Vagina (tissue), 2 donors: ENCODE measurements around the gene DPP10. TPM values are rescaled to one million over a fixed set of nuclear protein-coding genes. Genes with fewer than 3 reads are reported as not detected.

Experiments
- DNase-seq, 2 donors: peaks; one replicate each; pipeline ENCODE4 v3.0.0-alpha.2; 2017; ENCODE audit errors: extremely low spot score in 2 of 2
- H3K27ac ChIP-seq: fragments of 200-600 bp; sonication (generic); one replicate; pipeline ENCODE4 v1.5.1; 2019
- H3K27me3 ChIP-seq: fragments of 200-600 bp; sonication (generic); one replicate; pipeline ENCODE4 v1.5.1; 2019
- H3K36me3 ChIP-seq, 2 donors: fragments of 200-600 bp; sonication (generic); one replicate each; pipeline ENCODE4 v1.5.1; 2017 to 2019
- H3K4me1 ChIP-seq: fragments of 200-600 bp; sonication (generic); one replicate; pipeline ENCODE4 v1.5.1; 2019
- H3K4me3 ChIP-seq, 2 donors: fragments of 200-600 bp; sonication (generic); 1 replicate in 1 of 2; 2 replicates in 1 of 2; pipeline ENCODE4 v1.5.1; 2016 to 2019
- H3K9me3 ChIP-seq: fragments of 200-600 bp; sonication (generic); one replicate; pipeline ENCODE4 v1.5.1; 2019
- CTCF ChIP-seq, 3 experiments: fragments of 450-650 bp in 2 of 3; fragments of 200-600 bp in 1 of 3; sonication (generic) in 1 of 3; IDR thresholded peaks; one replicate each; pipeline ENCODE4 v1.5.1; 2017 to 2019; ENCODE audit warnings: antibody characterized with exemption in 3 of 3, mild to moderate bottlenecking in 2 of 3, moderate library complexity in 2 of 3
- POLR2A ChIP-seq, 2 donors: fragments of 450-650 bp; IDR thresholded peaks; one replicate each; pipeline ENCODE4 v1.6.1; 2017; ENCODE audit warnings: antibody characterized with exemption in 2 of 2, mild to moderate bottlenecking in 2 of 2, moderate library complexity in 2 of 2
- POLR2AphosphoS5 ChIP-seq, 2 donors: sonication (generic); formaldehyde crosslinking; IDR thresholded peaks; one replicate each; pipeline ENCODE4 v1.9.0; 2017; ENCODE audit warnings: antibody characterized with exemption in 2 of 2, mild to moderate bottlenecking in 2 of 2, low read depth in 1 of 2; ENCODE audit not compliant: insufficient read depth in 1 of 2
- intact Hi-C: fragments of 100-400 bp; cut with DNase I; formaldehyde crosslinking; loops from one replicate; pipeline ENCODE4 v1.15.1; 2023
- total RNA-seq: library from RNA; depleted of rRNA; stranded (reverse); fragments of >200 nt; gene quantifications from one replicate; pipeline ENCODE4 v1.2.3, GENCODE V29; 2016

DPP10 gene
- total RNA-seq, 1 donor from 2014 or later = not detected

DNA sequence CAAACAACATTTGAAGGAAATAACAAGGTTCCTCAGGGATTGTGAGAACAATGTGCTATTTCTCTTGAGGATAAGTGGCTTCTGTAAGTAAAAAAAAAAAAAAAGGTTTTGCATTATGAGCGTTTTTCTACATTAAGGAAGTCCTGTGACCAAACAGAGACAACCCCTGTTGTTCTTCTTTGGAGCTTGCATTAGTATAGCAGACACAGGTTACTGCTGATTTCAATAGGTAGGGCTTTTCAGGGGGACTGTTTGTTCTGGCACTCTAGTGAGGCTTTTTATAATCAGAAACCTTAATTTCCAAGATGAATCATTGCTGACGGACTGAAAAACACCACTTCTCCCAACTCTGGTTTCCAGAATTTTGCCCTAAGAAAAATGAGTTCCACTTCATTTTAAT, 8.2 kb downstream of the DPP10 start:
- intact Hi-C loops = no loop called here
- Histone ChIP-seq H3K27me3 (no peaks in the 10 kb centered on the region), H3K9me3 (no peaks in the 10 kb centered on the region)

GRCh38 chr2:114456566-114456965, 14.1 kb downstream of the DPP10 start:
- Histone ChIP-seq H3K27ac (no peak overlapping the region), H3K27me3 (no peaks in the 10 kb centered on the region), H3K36me3 (no peaks in the 10 kb centered on the region), H3K4me3 (no peak overlapping the region), H3K4me1 (no peaks in the 10 kb centered on the region), H3K9me3 (no peaks in the 10 kb centered on the region)
- intact Hi-C loops = no loop called here
- TF ChIP-seq POLR2AphosphoS5 (IDR thresholded peaks at IDR 0.05; ENCODE audit: insufficient read depth in 1 of 2, low read depth in 1 of 2) (no peak), CTCF (IDR thresholded peaks at IDR 0.05) (no peak), POLR2A (IDR thresholded peaks at IDR 0.05) (no peak)
- DNase-seq = no peak

More for the DNA sequence above, 8.2 kb downstream of the DPP10 start:
- DNase-seq = no peak
- TF ChIP-seq CTCF (IDR thresholded peaks at IDR 0.05) (no peak), POLR2AphosphoS5 (IDR thresholded peaks at IDR 0.05; ENCODE audit: insufficient read depth in 1 of 2, low read depth in 1 of 2) (no peak), POLR2A (IDR thresholded peaks at IDR 0.05) (no peak)
- no peaks in the 10 kb centered on the region for H3K4me1 ChIP-seq
- no peaks in the 10 kb centered on the region for H3K36me3 ChIP-seq
- H3K4me3 ChIP-seq = no peak overlapping the region
- no peak overlapping the region for H3K27ac ChIP-seq

- Histone ChIP-seq H3K4me3 (no peak overlapping the region), H3K4me1 (no peaks in the 10 kb centered on the region), H3K27ac (no peak overlapping the region), H3K36me3 (no peaks in the 10 kb centered on the region), H3K9me3 (no peaks in the 10 kb centered on the region), H3K27me3 (no peaks in the 10 kb centered on the region)
- DNase-seq = no peak
- intact Hi-C loops = no loop called here
- TF ChIP-seq CTCF (IDR thresholded peaks at IDR 0.05) = no peak
- no peak for TF ChIP-seq POLR2AphosphoS5 (IDR thresholded peaks at IDR 0.05; ENCODE audit: insufficient read depth in 1 of 2, low read depth in 1 of 2)
- TF ChIP-seq POLR2A (IDR thresholded peaks at IDR 0.05) = no peak
These were observed 15.5 kb downstream of the DPP10 start for GRCh38 chr2:114457956-114458355.

- Histone ChIP-seq H3K27me3 (no peaks in the 10 kb centered on the region), H3K36me3 (no peaks in the 10 kb centered on the region), H3K4me1 (no peaks in the 10 kb centered on the region), H3K27ac (no peak overlapping the region), H3K9me3 (no peaks in the 10 kb centered on the region), H3K4me3 (no peak overlapping the region)
- DNase-seq = no peak
- intact Hi-C loops = no loop called here
- TF ChIP-seq POLR2AphosphoS5 (IDR thresholded peaks at IDR 0.05; ENCODE audit: insufficient read depth in 1 of 2, low read depth in 1 of 2) (no peak), CTCF (IDR thresholded peaks at IDR 0.05) (no peak), POLR2A (IDR thresholded peaks at IDR 0.05) (no peak)
These were observed 18.7 kb downstream of the DPP10 start for GRCh38 chr2:114461116-114461515.

DNA sequence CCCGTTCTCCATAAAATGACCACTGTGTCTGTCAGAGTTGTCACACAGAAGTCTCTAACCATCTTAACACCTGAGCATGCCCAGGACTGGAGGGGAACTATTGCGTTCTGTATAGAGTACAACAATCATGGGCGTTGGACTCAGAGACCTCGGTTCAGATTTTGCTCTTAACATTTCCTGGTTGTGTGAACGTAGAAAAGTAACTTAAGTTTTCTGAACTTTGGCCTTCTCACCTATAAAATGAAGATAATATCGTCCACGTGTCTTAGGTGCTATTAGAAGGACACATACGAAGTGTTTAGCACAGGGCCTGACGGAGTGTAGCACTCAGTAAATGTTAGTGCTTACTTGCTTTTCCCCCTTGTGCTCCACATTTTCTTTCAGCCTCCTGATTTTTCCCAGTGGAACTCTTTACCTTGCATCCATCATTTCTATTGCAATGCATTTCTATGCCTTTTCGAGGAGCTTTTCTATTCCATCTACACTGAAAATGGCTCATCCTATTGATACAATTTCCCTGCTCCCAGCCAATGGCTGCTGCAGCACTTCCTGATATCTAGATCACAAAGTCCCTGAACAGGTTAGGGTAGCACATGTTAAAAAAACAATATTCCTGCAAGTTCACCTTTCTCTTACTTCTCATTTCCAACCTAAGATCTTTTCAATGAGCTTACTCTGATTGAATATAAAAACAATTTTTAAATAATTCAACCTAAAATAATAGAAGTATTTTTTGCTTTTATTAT, 22.7 kb downstream of the DPP10 start:
- Histone ChIP-seq H3K9me3 (no peaks in the 10 kb centered on the region), H3K4me3 (no peak overlapping the region), H3K27ac (no peak overlapping the region), H3K4me1 (no peaks in the 10 kb centered on the region), H3K27me3 (no peaks in the 10 kb centered on the region), H3K36me3 (no peaks in the 10 kb centered on the region)
- TF ChIP-seq CTCF (IDR thresholded peaks at IDR 0.05) (no peak), POLR2AphosphoS5 (IDR thresholded peaks at IDR 0.05; ENCODE audit: insufficient read depth in 1 of 2, low read depth in 1 of 2) (no peak), POLR2A (IDR thresholded peaks at IDR 0.05) (no peak)
- intact Hi-C loops = no loop called here
- DNase-seq = no peak
